WTC11 (cell line): Measurements from ENCODE around the gene PFDN5. TPM values are rescaled to one million over a fixed set of nuclear protein-coding genes. Genes with fewer than 3 reads are reported as not detected.

ENCODE experiments used
- ATAC-seq: fragments of 200-7000 bp; cut with Tn5 transposase; 2 replicates; pipeline ENCODE4 v1.10.0; 2021; ENCODE audit warnings: mild to moderate bottlenecking, moderate library complexity
- CTCF ChIA-PET: fragments of 300-600 bp; sonication (Branson Sonifier 250); formaldehyde crosslinking; loops from one replicate; lab custom pipeline; 2021; ENCODE audit warnings: antibody characterized with exemption; lab: Charles Lee
- POLR2A ChIA-PET: fragments of 350-600 bp; sonication (Branson Sonifier 250); formaldehyde crosslinking; loops from one replicate; lab custom pipeline; 2021; ENCODE audit warnings: antibody characterized with exemption; lab: Charles Lee
- DNase-seq: peaks from one replicate; pipeline ENCODE4 v3.0.0; 2021; ENCODE audit warnings: low spot score
- H3K27ac Mint-ChIP-seq: 2 replicates; pipeline ENCODE4 v1.8.0; 2021; ENCODE audit warnings: mixed read lengths
- H3K27me3 Mint-ChIP-seq: 2 replicates; pipeline ENCODE4 v1.8.0; 2021; ENCODE audit warnings: low read depth, mild to moderate bottlenecking, moderate library complexity, mixed read lengths
- H3K36me3 Mint-ChIP-seq: 2 replicates; pipeline ENCODE4 v1.8.0; 2021; ENCODE audit warnings: mixed read lengths
- H3K4me1 Mint-ChIP-seq: 2 replicates; pipeline ENCODE4 v1.8.0; 2022; ENCODE audit warnings: mixed read lengths
- H3K4me3 Mint-ChIP-seq: 2 replicates; pipeline ENCODE4 v1.8.0; 2021; ENCODE audit warnings: mild to moderate bottlenecking, moderate library complexity, mixed read lengths
- H3K9me3 Mint-ChIP-seq: 2 replicates; pipeline ENCODE4 v1.8.0; 2021; ENCODE audit warnings: mixed read lengths
- ATF2 ChIP-seq: sonication (generic); formaldehyde crosslinking; IDR thresholded peaks from 2 replicates; pipeline ENCODE4 v1.8.1; 2022; ENCODE audit warnings: low read depth, missing genetic modification reagents, borderline replicate concordance
- EMX1 ChIP-seq: fragments of 250-450 bp; sonication (Bioruptor Pico); IDR thresholded peaks from 2 replicates; pipeline ENCODE4 v1.8.0; 2021; ENCODE audit warnings: mild to moderate bottlenecking
- HMGXB4 ChIP-seq: sonication (generic); formaldehyde crosslinking; IDR thresholded peaks from 2 replicates; pipeline ENCODE4 v1.8.1; 2023; ENCODE audit warnings: mild to moderate bottlenecking, moderate library complexity, missing genetic modification reagents
- MYBL2 ChIP-seq: sonication (generic); formaldehyde crosslinking; IDR thresholded peaks from 2 replicates; pipeline ENCODE4 v1.8.1; 2023; ENCODE audit warnings: mild to moderate bottlenecking, moderate library complexity, missing genetic modification reagents
- NFE2L1 ChIP-seq: sonication (generic); formaldehyde crosslinking; IDR thresholded peaks from 2 replicates; pipeline ENCODE4 v1.8.1; 2023; ENCODE audit warnings: missing genetic modification reagents
- NR3C1 ChIP-seq: sonication (generic); formaldehyde crosslinking; conservative IDR thresholded peaks from 2 replicates; pipeline ENCODE4 v1.8.1; 2023; ENCODE audit warnings: low read depth, mild to moderate bottlenecking, missing genetic modification reagents
- SMAD3 ChIP-seq: sonication (generic); formaldehyde crosslinking; IDR thresholded peaks from 2 replicates; pipeline ENCODE4 v1.8.0; 2022; ENCODE audit warnings: missing genetic modification reagents, mild to moderate bottlenecking, borderline replicate concordance
- USF1 ChIP-seq: sonication (generic); formaldehyde crosslinking; IDR thresholded peaks from 2 replicates; pipeline ENCODE4 v1.8.0; 2022; ENCODE audit warnings: mild to moderate bottlenecking, missing genetic modification reagents
- ZNF263 ChIP-seq: sonication (generic); formaldehyde crosslinking; IDR thresholded peaks from 2 replicates; pipeline ENCODE4 v1.8.1; 2022; ENCODE audit warnings: low read depth, mild to moderate bottlenecking, moderate library complexity, missing genetic modification reagents
- ZNF317 ChIP-seq: sonication (generic); formaldehyde crosslinking; IDR thresholded peaks from 2 replicates; pipeline ENCODE4 v1.8.1; 2023; ENCODE audit warnings: low read depth, mild to moderate bottlenecking, moderate library complexity, missing genetic modification reagents, borderline replicate concordance
- total RNA-seq: library from RNA; stranded (reverse); gene quantifications from 3 replicates; pipeline ENCODE4 v1.2.3, GENCODE V29; 2021
- TF ChIP-seq, protein P1 (sequence below): sonication (generic); formaldehyde crosslinking; IDR thresholded peaks from 2 replicates; pipeline ENCODE4 v1.8.1; 2022; ENCODE audit warnings: mild to moderate bottlenecking, missing genetic modification reagents, moderate library complexity, borderline replicate concordance
- TF ChIP-seq, protein P2 (sequence below): sonication (generic); formaldehyde crosslinking; IDR thresholded peaks from 2 replicates; pipeline ENCODE4 v1.8.1; 2023; ENCODE audit warnings: mild to moderate bottlenecking, missing genetic modification reagents

PFDN5 gene
- total RNA-seq, 1 experiment from 2014 or later: 263 TPM

GRCh38 chr12:53306826-53307225 lies 11.5 kb downstream of the PFDN5 start:
- H3K27ac Mint-ChIP-seq: no peak overlapping the region
- ChIA-PET POLR2A (no interaction called here), CTCF (no interaction called here)
- no peaks in the 10 kb centered on the region for H3K4me1 Mint-ChIP-seq
- no peak for TF ChIP-seq ZNF317
- TF ChIP-seq NFE2L1 (CRISPR knock-in tag): no peak
- no peak for TF ChIP-seq MYBL2 (CRISPR knock-in tag)
- TF ChIP-seq ZNF263: no peak
- no peak for TF ChIP-seq USF1
- TF ChIP-seq, protein P1, sequence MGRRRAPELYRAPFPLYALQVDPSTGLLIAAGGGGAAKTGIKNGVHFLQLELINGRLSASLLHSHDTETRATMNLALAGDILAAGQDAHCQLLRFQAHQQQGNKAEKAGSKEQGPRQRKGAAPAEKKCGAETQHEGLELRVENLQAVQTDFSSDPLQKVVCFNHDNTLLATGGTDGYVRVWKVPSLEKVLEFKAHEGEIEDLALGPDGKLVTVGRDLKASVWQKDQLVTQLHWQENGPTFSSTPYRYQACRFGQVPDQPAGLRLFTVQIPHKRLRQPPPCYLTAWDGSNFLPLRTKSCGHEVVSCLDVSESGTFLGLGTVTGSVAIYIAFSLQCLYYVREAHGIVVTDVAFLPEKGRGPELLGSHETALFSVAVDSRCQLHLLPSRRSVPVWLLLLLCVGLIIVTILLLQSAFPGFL (CRISPR knock-in tag): no peak
- no peak for TF ChIP-seq HMGXB4 (CRISPR knock-in tag)
- H3K4me3 Mint-ChIP-seq: no peak overlapping the region
- DNase-seq (no peak), ATAC-seq (no peak)
- H3K36me3 Mint-ChIP-seq: peaks cover 42% of the 10 kb centered on the region
- H3K27me3 Mint-ChIP-seq: no peaks in the 10 kb centered on the region
- H3K9me3 Mint-ChIP-seq: no peaks in the 10 kb centered on the region

GRCh38 chr12:53308276-53308675 lies 12.9 kb downstream of the PFDN5 start:
- Mint-ChIP-seq H3K27me3 (no peaks in the 10 kb centered on the region), H3K27ac (no peak overlapping the region), H3K36me3 (peaks cover 34% of the 10 kb centered on the region), H3K4me1 (no peaks in the 10 kb centered on the region), H3K4me3 (no peak overlapping the region), H3K9me3 (no peaks in the 10 kb centered on the region)
- no peak for ATAC-seq
- DNase-seq: no peak
- CTCF ChIA-PET: interaction anchor here (0.7 to 5.4 kb wide), 4 partner anchors 9 to 95 kb away, joined by 3 to 34 read pairs (median 3); partner anchors contain the start of genes AAAS, MYG1 and PFDN5
- TF ChIP-seq EMX1 (CRISPR knock-in tag) (no peak), NR3C1 (CRISPR knock-in tag) (no peak)
- POLR2A ChIA-PET: no interaction called here

GRCh38 chr12:53313996-53314395 lies 18.7 kb downstream of the PFDN5 start:
- Mint-ChIP-seq H3K4me1 (no peaks in the 10 kb centered on the region), H3K27ac (no peak overlapping the region), H3K36me3 (peaks cover 41% of the 10 kb centered on the region), H3K9me3 (no peaks in the 10 kb centered on the region), H3K4me3 (no peak overlapping the region), H3K27me3 (no peaks in the 10 kb centered on the region)
- ChIA-PET CTCF (interaction anchor here (0.9 kb wide), 1 partner anchor 116 kb away, joined by 4 read pairs; no protein-coding TSS in a partner anchor), POLR2A (no interaction called here)
- TF ChIP-seq SMAD3 (CRISPR knock-in tag) (no peak), ATF2 (CRISPR knock-in tag) (no peak), NFE2L1 (CRISPR knock-in tag) (no peak)
- TF ChIP-seq, protein P2, sequence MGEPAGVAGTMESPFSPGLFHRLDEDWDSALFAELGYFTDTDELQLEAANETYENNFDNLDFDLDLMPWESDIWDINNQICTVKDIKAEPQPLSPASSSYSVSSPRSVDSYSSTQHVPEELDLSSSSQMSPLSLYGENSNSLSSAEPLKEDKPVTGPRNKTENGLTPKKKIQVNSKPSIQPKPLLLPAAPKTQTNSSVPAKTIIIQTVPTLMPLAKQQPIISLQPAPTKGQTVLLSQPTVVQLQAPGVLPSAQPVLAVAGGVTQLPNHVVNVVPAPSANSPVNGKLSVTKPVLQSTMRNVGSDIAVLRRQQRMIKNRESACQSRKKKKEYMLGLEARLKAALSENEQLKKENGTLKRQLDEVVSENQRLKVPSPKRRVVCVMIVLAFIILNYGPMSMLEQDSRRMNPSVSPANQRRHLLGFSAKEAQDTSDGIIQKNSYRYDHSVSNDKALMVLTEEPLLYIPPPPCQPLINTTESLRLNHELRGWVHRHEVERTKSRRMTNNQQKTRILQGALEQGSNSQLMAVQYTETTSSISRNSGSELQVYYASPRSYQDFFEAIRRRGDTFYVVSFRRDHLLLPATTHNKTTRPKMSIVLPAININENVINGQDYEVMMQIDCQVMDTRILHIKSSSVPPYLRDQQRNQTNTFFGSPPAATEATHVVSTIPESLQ: no peak
- TF ChIP-seq, all 79 proteins: peak for 0
- ATAC-seq: no peak
- DNase-seq: no peak
